Stimulated activated naive CD8-positive, alpha-beta T cell treated with anti-CD3 and anti-CD28 coated beads, Interleukin-15, Interleukin-2, amounts not matched to agents 100 ng/mL and 50 ng/mL, for 24 hours (primary cell): Measurements from ENCODE around the gene TAOK3.
"Not testable (repeated sequence)": the region's sequence is repeated elsewhere in the genome, so short reads cannot be mapped to it uniquely, and the experiment has no call there.

Experiments
- H3K27ac Mint-ChIP-seq: one replicate; pipeline ENCODE4 v1.8.0; 2021; ENCODE audit warnings: mild to moderate bottlenecking, mixed read lengths
- H3K27me3 Mint-ChIP-seq: one replicate; pipeline ENCODE4 v1.8.0; 2021; ENCODE audit warnings: mixed read lengths
- H3K36me3 Mint-ChIP-seq: one replicate; pipeline ENCODE4 v1.8.0; 2021; ENCODE audit warnings: low read depth, mixed read lengths
- H3K4me1 Mint-ChIP-seq: one replicate; pipeline ENCODE4 v1.8.0; 2021; ENCODE audit warnings: low read depth, mixed read lengths
- H3K4me3 Mint-ChIP-seq: one replicate; pipeline ENCODE4 v1.8.0; 2021; ENCODE audit warnings: mild to moderate bottlenecking, mixed read lengths
- H3K9me3 Mint-ChIP-seq: one replicate; pipeline ENCODE4 v1.8.0; 2021; ENCODE audit warnings: mixed read lengths

The TAOK3 gene

GRCh38 chr12:118372541-118373495 lies at the start of gene TAOK3:
TSS of gene TAOK3 (minus strand) at chr12:118372907. CDS start at chr12:118255567, 117,340 bp downstream.
- Mint-ChIP-seq H3K36me3 (no peaks in the 10 kb centered on the region), H3K4me1 (peaks cover 48% of the 10 kb centered on the region), H3K27ac (peak within 1 kb of the TSS; percentile 86), H3K9me3 (no peaks in the 10 kb centered on the region), H3K4me3 (peak within 1 kb of the TSS; percentile 89), H3K27me3 (no peaks in the 10 kb centered on the region)

GRCh38 chr12:118420673-118421072 lies 48.0 kb upstream of the TAOK3 start:
- Mint-ChIP-seq H3K4me3 (no peak overlapping the region), H3K27me3 (no peaks in the 10 kb centered on the region), H3K9me3 (no peaks in the 10 kb centered on the region), H3K4me1 (no peaks in the 10 kb centered on the region), H3K27ac (no peak overlapping the region), H3K36me3 (peaks cover 19% of the 10 kb centered on the region)

GRCh38 chr12:118418385-118419057 lies 45.8 kb upstream of the TAOK3 start:
- no peaks in the 10 kb centered on the region for H3K27me3 Mint-ChIP-seq
- H3K36me3 Mint-ChIP-seq = peaks cover 41% of the 10 kb centered on the region

GRCh38 chr12:118417942-118418341 lies 45.2 kb upstream of the TAOK3 start:
- Mint-ChIP-seq H3K4me1 (no peaks in the 10 kb centered on the region), H3K36me3 (peaks cover 46% of the 10 kb centered on the region), H3K27ac (no peak overlapping the region), H3K9me3 (no peaks in the 10 kb centered on the region), H3K27me3 (no peaks in the 10 kb centered on the region), H3K4me3 (no peak overlapping the region)

More at GRCh38 chr12:118418385-118419057, 45.8 kb upstream of the TAOK3 start:
- H3K4me1 Mint-ChIP-seq = no peaks in the 10 kb centered on the region
- H3K9me3 Mint-ChIP-seq = no peaks in the 10 kb centered on the region
- no peak overlapping the region for H3K27ac Mint-ChIP-seq
- no peak overlapping the region for H3K4me3 Mint-ChIP-seq

- Mint-ChIP-seq H3K9me3 (peaks cover 7% of the 10 kb centered on the region), H3K27me3 (no peaks in the 10 kb centered on the region), H3K36me3 (peaks cover 72% of the 10 kb centered on the region), H3K4me1 (no peaks in the 10 kb centered on the region), H3K4me3 (no peak overlapping the region), H3K27ac (no peak overlapping the region)
Measured at GRCh38 chr12:118409834-118410233, 37.1 kb upstream of the TAOK3 start.

- H3K9me3 Mint-ChIP-seq = not testable (repeated sequence)
Measured at GRCh38 chr12:118408241-118408640, 35.5 kb upstream of the TAOK3 start.

GRCh38 chr12:118404876-118405521 lies 32.3 kb upstream of the TAOK3 start:
- no peaks in the 10 kb centered on the region for H3K4me1 Mint-ChIP-seq
- no peak overlapping the region for H3K4me3 Mint-ChIP-seq
- H3K27me3 Mint-ChIP-seq = no peaks in the 10 kb centered on the region
- H3K36me3 Mint-ChIP-seq = peaks cover 70% of the 10 kb centered on the region
- no peaks in the 10 kb centered on the region for H3K9me3 Mint-ChIP-seq
- H3K27ac Mint-ChIP-seq = no peak overlapping the region

More at GRCh38 chr12:118408241-118408640, 35.5 kb upstream of the TAOK3 start:
- H3K27ac Mint-ChIP-seq, H3K4me3 Mint-ChIP-seq, H3K27me3 Mint-ChIP-seq, H3K4me1 Mint-ChIP-seq: not testable (repeated sequence)
- peaks cover 70% of the 10 kb centered on the region for H3K36me3 Mint-ChIP-seq

GRCh38 chr12:118402251-118402650 lies 29.5 kb upstream of the TAOK3 start:
- Mint-ChIP-seq H3K4me3 (no peak overlapping the region), H3K27me3 (no peaks in the 10 kb centered on the region), H3K9me3 (no peaks in the 10 kb centered on the region), H3K27ac (no peak overlapping the region), H3K36me3 (peaks cover 71% of the 10 kb centered on the region), H3K4me1 (no peaks in the 10 kb centered on the region)

- H3K36me3 Mint-ChIP-seq = peaks cover 47% of the 10 kb centered on the region
- H3K27ac Mint-ChIP-seq = no peak overlapping the region
- no peaks in the 10 kb centered on the region for H3K4me1 Mint-ChIP-seq
- H3K9me3 Mint-ChIP-seq = no peaks in the 10 kb centered on the region
- no peak overlapping the region for H3K4me3 Mint-ChIP-seq
- no peaks in the 10 kb centered on the region for H3K27me3 Mint-ChIP-seq
Measured at GRCh38 chr12:118398940-118399339, 26.2 kb upstream of the TAOK3 start.

- H3K27ac Mint-ChIP-seq = no peak overlapping the region
- no peaks in the 10 kb centered on the region for H3K9me3 Mint-ChIP-seq
- no peaks in the 10 kb centered on the region for H3K4me1 Mint-ChIP-seq
- H3K36me3 Mint-ChIP-seq = peaks cover 47% of the 10 kb centered on the region
- no peaks in the 10 kb centered on the region for H3K27me3 Mint-ChIP-seq
- H3K4me3 Mint-ChIP-seq = no peak overlapping the region
Measured at GRCh38 chr12:118398524-118398923, 25.8 kb upstream of the TAOK3 start.

- H3K4me1 Mint-ChIP-seq = no peaks in the 10 kb centered on the region
- no peak overlapping the region for H3K27ac Mint-ChIP-seq
- peaks cover 46% of the 10 kb centered on the region for H3K36me3 Mint-ChIP-seq
Measured at GRCh38 chr12:118397708-118398440, 25.2 kb upstream of the TAOK3 start.

GRCh38 chr12:118391836-118392235 lies 19.1 kb upstream of the TAOK3 start:
- Mint-ChIP-seq H3K36me3 (peaks cover 64% of the 10 kb centered on the region), H3K9me3 (no peaks in the 10 kb centered on the region)

More at GRCh38 chr12:118397708-118398440, 25.2 kb upstream of the TAOK3 start:
- Mint-ChIP-seq H3K9me3 (no peaks in the 10 kb centered on the region), H3K27me3 (no peaks in the 10 kb centered on the region), H3K4me3 (no peak overlapping the region)

GRCh38 chr12:118391424-118391823 lies 18.7 kb upstream of the TAOK3 start:
- no peaks in the 10 kb centered on the region for H3K4me1 Mint-ChIP-seq
- H3K27me3 Mint-ChIP-seq = no peaks in the 10 kb centered on the region
- no peak overlapping the region for H3K4me3 Mint-ChIP-seq
- no peak overlapping the region for H3K27ac Mint-ChIP-seq
- no peaks in the 10 kb centered on the region for H3K9me3 Mint-ChIP-seq
- peaks cover 68% of the 10 kb centered on the region for H3K36me3 Mint-ChIP-seq

More at GRCh38 chr12:118391836-118392235, 19.1 kb upstream of the TAOK3 start:
- Mint-ChIP-seq H3K27me3 (no peaks in the 10 kb centered on the region), H3K4me3 (no peak overlapping the region), H3K27ac (no peak overlapping the region), H3K4me1 (no peaks in the 10 kb centered on the region)

GRCh38 chr12:118377884-118378470 lies 5.3 kb upstream of the TAOK3 start:
- peak overlapping the region; percentile 64 for H3K27ac Mint-ChIP-seq
- peaks cover 38% of the 10 kb centered on the region for H3K4me1 Mint-ChIP-seq
- peak overlapping the region; percentile 83 for H3K4me3 Mint-ChIP-seq
- H3K36me3 Mint-ChIP-seq = peaks cover 23% of the 10 kb centered on the region
- H3K9me3 Mint-ChIP-seq = no peaks in the 10 kb centered on the region
- H3K27me3 Mint-ChIP-seq = no peaks in the 10 kb centered on the region
